Measurements from ENCODE around the gene PLIN3.
"Not testable (repeated sequence)": the region's sequence is repeated elsewhere in the genome, so short reads cannot be mapped to it uniquely, and the experiment has no call there.

The PLIN3 gene

GRCh38 chr19:4805140-4805539 lies 62.3 kb downstream of the PLIN3 start:
- not testable (repeated sequence) for DNase-seq

DNA sequence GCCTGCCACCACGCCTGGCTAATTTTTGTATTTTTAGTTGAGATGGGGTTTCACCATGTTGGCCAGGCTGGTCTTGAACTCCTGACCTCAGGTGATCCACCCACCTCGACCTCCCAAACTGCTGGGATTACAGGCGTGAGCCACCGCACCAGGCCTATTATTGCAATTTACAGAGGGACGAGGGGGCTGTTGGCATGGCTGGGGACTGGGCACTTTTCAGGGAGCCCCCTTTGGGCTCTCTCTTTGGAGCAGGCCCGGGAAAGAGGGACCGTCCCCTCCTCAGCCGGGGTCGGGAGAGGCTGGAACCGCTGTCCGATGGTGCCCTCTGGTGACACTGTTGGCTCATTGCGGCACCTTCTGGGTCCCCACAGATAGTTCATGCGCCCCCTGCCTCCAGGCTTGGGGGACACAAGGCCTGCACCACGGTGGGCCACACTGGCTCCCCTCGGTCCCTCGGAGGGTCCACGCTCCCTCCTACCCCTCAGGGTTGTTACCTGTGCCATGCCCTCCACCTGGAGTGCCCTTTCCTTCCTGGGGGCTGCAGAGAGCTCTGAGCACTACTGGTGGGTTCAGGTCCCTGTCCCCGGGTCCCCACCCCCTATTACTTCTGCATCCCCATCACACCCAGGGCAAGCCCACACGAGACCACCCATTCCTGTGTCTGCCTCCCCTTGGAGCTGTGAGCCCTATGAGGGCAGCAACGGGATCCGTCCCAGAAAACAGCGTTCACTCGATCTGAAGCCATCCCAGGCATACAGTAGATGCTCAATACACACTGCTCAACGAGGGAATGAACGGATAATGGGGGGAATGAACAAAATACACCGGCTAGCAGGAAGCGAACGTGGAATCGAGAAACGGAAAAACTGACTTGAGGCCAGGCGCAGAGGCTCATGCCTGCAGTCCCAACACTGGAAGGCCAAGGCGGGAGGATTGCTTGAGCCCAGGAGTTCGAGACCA lies 63.5 kb downstream of the PLIN3 start:
- peak; percentile 52 for DNase-seq

GRCh38 chr19:4802711-4803110 lies 64.8 kb downstream of the PLIN3 start:
- DNase-seq, result no peak

- no peak for DNase-seq
Observed at GRCh38 chr19:4801085-4801619, 66.3 kb downstream of the PLIN3 start.

DNA sequence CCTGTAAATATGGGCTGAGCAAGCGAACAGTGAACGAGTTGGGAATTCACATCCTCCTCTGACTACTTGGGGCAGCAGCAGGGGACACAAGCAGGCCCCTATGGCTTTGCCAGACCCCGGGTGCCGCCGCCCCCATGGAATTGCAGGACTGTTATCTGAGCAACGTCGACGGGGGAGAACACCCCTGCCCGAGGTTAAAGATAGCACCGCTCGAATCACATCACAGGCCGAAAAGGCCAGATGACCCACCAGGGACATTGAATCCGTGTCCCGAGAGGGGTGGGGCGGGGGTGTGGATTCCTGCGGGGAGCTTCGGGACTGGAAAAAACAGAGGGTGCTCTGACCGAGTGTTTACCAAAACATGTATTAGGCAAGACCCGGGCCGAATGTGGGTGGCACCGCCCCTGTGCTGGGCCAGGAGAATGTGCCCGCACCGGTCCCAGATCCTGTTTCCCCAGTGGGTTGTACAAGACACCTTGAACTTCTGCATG lies 66.8 kb downstream of the PLIN3 start:
- DNase-seq, result no peak

- no peak for DNase-seq
Observed at GRCh38 chr19:4795400-4795799, 72.1 kb downstream of the PLIN3 start.

- no peak for DNase-seq
Observed at GRCh38 chr19:4794971-4795370, 72.5 kb downstream of the PLIN3 start.

DNA sequence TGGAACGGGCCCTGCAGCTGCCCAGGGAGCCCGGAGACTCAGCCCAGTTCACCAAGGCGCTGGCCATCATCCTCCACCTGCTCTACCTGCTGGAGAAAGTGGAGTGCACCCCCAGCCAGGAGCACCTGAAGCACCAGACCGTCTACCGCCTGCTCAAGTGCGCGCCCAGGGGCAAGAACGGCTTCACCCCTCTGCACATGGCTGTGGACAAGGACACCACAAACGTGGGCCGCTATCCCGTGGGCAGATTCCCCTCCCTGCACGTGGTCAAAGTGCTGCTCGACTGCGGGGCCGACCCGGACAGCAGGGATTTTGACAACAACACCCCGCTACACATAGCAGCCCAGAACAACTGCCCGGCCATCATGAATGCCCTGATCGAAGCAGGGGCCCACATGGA lies 74.2 kb downstream of the PLIN3 start:
- not testable (repeated sequence) for DNase-seq

GRCh38 chr19:4792866-4793195 lies 74.6 kb downstream of the PLIN3 start:
- not testable (repeated sequence) for DNase-seq

- not testable (repeated sequence) for DNase-seq
Observed at GRCh38 chr19:4792019-4792865, 75.2 kb downstream of the PLIN3 start.

DNA sequence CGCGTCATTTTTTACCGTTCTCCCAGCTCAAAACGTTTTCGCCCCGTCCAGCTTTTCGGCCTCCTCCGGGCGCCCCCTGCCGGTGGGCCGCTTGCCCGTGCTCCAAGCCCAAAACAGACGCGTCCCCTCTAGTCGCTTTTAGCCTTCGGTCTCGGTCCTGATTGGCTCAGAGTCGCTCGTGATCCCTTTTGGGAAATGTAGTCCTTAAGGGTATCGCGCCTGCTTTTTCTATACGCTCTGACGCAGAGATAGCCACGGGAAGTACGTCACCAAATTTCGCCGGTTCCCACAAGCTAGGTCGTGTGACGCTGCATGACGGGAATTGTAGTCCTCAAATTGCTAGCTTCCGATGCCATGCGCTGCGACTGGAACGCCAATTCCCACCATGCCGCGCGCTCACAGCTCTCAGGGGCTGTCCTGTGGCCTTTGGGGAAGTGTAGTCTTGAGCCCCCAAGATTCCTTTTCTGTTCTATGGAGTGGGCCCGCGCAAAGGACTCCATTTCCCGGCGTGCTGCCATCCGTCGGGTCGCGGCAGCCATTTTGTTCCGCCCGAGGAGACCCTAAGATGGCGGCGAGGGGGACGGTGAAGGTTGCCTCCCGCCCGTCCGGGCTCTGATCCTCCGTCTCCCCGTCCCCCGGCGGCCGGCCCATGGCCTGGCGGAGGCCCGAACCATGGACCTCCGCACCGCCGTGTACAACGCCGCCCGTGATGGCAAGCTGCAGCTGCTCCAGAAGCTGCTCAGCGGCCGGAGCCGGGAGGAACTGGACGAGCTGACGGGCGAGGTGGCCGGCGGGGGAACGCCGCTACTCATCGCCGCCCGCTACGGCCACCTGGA lies 76.1 kb downstream of the PLIN3 start, which contains the start of gene FEM1A:
Gene FEM1A (plus strand): TSS at position 552 of the 836 bp plus-strand sequence. CDS start 121 bp downstream, at position 673.
- DNase-seq, result peak; percentile 100
